HG03095 (cell line): ENCODE results near the gene CXCL6.

ENCODE experiments used
- ATAC-seq: cut with Tn5 transposase; IDR thresholded peaks from one replicate; pipeline ENCODE4 v1.9.1; 2021; ENCODE audit warnings: moderate library complexity; ENCODE audit not compliant: unreplicated experiment

CXCL6 gene

GRCh38 chr4:73841243-73841925 is 4.9 kb downstream of the CXCL6 start:
- ATAC-seq = no peak

GRCh38 chr4:73842696-73843095 is 6.2 kb downstream of the CXCL6 start:
- ATAC-seq = no peak

- no peak for ATAC-seq
These were observed 6.9 kb downstream of the CXCL6 start for GRCh38 chr4:73843369-73843768.

- no peak for ATAC-seq
These were observed 7.9 kb downstream of the CXCL6 start for GRCh38 chr4:73844345-73844744.

- ATAC-seq = no peak
These were observed 8.3 kb downstream of the CXCL6 start for GRCh38 chr4:73844806-73845205.

- ATAC-seq = no peak
These were observed 11.2 kb downstream of the CXCL6 start for GRCh38 chr4:73847526-73848182.

GRCh38 chr4:73848183-73848777 is 11.8 kb downstream of the CXCL6 start:
- no peak for ATAC-seq

GRCh38 chr4:73850261-73850970 is 13.9 kb downstream of the CXCL6 start:
- no peak for ATAC-seq

- no peak for ATAC-seq
These were observed 14.8 kb downstream of the CXCL6 start for GRCh38 chr4:73851293-73851692.

- ATAC-seq = no peak
These were observed 16.3 kb downstream of the CXCL6 start for GRCh38 chr4:73852771-73853170.

- ATAC-seq = no peak
These were observed 16.8 kb downstream of the CXCL6 start, which contains the start of gene PF4V1 for GRCh38 chr4:73853246-73853704. Gene PF4V1, plus strand, starts transcription at chr4:73853296. Its CDS starts 67 bp downstream, at chr4:73853363.

- no peak for ATAC-seq
These were observed 17.4 kb downstream of the CXCL6 start for GRCh38 chr4:73853718-73854473.

GRCh38 chr4:73855406-73855805 is 18.9 kb downstream of the CXCL6 start:
- ATAC-seq = no peak

GRCh38 chr4:73856518-73856917 is 20.0 kb downstream of the CXCL6 start:
- ATAC-seq = no peak

- ATAC-seq = no peak
These were observed 23.2 kb downstream of the CXCL6 start for GRCh38 chr4:73859614-73860088.

GRCh38 chr4:73860181-73860580 is 23.7 kb downstream of the CXCL6 start:
- no peak for ATAC-seq

- ATAC-seq = no peak
These were observed 24.4 kb downstream of the CXCL6 start for GRCh38 chr4:73860917-73861316.

GRCh38 chr4:73862322-73862721 is 25.8 kb downstream of the CXCL6 start:
- ATAC-seq = no peak

GRCh38 chr4:73864365-73864764 is 27.9 kb downstream of the CXCL6 start:
- no peak for ATAC-seq

- no peak for ATAC-seq
These were observed 28.5 kb downstream of the CXCL6 start for GRCh38 chr4:73864961-73865360.
